Stimulated activated CD8-positive, alpha-beta memory T cell treated with anti-CD3 and anti-CD28 coated beads, Interleukin-7, amount 100 ng/mL, for 24 hours (primary cell): Measurements from ENCODE around the gene MAPKAP1.

Experiments
- DNase-seq: peaks from one replicate; pipeline ENCODE4 v3.0.0-alpha.2; 2020; ENCODE audit warnings: low read depth

The MAPKAP1 gene

DNA sequence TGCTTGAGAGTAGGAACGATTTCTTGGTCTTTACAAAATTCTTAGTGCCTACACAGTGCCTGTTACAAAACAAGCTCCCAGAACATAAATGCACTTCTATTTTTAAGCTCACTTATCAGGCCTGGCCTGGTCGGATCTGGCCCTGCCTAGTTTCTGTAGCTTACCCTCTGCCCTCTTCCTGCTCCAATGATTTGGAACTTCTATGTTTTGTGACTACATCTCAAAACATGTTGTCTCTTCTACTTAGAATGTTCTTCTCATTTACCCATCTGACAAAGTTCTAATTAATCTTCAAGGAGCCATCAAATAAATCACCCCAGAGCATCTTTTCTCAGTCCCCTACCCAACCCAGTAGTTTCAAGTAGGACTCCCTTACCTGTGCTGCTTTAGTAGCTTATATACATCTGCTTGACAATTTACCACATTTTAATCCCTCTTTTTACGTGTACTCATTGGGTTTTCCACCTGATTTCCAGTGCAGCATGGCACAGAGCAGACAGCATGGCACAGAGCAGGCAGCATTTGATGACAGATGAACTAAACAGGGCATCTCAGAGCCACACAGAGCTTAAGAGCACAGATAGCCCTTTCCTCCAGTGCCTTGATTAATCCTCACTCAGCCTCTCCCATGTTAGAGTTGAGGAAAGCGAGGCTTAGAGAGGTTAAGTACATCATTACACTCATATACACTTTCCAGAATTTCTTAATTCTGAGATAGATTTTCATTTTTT, 171.9 kb downstream of the MAPKAP1 start:
- no peak for DNase-seq

DNA sequence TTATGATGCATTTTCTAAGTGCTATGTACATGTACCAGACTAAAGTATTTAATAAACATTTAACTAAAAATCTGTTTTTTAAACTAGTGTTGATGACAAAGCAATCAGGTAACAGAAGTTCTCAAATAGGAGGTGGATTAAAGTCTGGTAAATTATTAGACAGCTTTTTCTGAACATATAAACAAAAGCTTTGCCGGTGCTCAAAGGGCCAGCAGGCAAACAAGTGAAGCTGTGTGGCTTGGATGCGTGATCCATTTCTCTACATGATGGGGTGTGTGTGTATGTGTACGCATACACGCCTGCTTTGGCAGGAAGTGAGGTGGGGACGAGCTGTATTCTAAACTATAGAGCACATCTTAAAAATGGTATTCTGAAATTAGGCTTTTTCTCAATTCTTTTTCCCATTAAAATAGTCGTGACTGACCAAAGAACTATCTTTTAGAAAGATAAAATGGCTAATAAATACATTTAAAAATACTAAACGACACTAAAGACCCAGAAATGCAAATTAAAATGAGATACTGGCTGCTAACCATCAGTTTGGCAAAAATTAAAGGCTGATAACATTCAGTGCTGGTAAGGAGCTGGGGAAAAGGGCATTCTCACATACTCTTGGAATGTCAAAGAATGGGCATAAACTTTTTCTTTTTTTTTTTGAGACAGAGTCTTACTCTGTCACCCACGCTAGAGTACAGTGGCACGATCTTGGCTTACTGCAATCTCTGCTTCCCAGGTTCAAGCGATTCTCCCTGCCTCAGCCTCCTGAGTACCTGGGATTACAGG, 174.0 kb downstream of the MAPKAP1 start:
- DNase-seq: no peak

DNA sequence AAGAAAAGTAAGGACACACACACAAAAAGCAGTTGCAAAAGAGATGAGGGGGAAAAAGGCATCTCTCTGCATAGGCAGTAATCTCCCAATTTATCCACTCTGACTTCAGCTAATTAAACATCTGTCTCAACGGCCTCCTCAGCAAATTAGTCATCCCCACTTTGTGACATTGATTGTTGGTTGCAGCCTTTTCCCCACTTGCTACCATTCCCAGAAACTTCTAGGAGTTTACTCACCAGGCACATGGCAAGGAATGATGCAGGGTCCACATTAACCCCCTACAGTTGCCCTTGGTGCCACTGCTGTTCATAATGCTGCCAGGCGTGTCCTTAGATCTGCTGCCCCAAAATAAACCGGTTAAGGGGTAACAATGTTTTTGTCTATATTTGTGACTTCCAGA, 174.6 kb downstream of the MAPKAP1 start:
- DNase-seq: no peak

DNA sequence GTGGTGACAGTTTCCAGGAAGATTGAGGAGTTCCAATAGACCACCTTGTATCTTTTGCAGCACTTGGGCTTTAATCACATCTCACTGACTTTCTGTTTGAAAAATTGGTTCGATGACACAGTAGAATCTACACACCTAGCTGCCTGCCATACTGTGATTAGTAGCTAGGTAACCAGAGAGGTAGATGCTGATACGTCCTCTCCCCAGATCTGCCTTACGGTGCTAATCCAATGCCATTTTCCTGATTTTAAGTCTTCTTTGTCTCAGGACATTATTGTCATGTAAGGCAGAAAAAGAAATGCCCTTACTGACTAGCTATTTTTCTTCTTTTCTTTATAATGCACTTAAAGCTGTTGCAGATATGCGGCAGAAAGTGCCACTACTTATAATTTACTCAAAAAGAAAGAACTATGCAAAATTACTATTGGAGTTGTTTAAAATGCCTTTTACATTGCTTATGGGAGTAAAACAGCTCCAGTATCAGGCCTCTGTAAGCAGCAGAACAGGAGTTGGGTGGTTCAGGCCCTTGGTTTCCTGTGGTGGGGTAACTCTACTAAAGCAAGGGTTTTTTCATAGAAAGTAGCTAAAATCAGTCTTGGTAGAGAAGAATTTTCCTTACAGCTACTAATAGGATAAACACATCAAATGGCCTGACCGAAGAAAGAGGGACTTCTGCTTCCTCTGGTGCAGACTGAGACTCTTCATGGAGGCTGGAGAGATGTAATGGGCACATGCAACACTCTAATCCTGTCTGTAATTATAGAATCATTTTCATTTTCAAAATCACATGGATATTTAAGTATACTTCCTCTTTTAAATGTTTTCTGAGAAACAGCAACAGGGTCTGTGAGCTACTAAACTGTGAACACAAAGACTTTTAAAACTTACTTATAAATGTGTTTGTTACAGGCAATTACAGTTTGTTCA, 177.2 kb downstream of the MAPKAP1 start:
- no peak for DNase-seq

GRCh38 chr9:125529107-125529506, 177.9 kb downstream of the MAPKAP1 start:
- no peak for DNase-seq

DNA sequence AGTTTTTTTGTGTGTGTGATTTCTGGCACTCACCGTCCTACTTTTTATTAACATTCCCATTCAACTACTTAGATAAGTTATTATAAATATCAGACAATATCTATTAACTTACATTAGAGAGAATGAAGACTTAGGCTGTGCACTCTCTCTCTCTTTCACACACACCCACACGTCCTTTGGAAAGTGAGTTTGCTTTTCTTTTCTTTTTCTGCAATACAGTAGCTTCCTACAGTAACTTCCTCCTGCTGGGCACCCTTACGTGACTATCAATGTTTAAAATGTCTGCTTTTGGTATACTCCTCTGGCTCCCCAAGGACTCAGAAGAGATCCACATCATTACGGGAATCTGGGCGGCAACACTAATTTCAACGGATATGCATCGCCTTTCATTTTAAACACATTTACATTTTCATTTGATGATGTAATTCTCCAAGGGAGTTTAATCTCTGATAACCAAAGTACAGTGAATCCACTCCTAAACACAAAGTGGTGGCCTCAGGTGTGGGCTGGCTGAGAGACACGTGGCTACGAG, 179.5 kb downstream of the MAPKAP1 start:
- no peak for DNase-seq

GRCh38 chr9:125525921-125526631, 180.9 kb downstream of the MAPKAP1 start:
- DNase-seq: no peak

DNA sequence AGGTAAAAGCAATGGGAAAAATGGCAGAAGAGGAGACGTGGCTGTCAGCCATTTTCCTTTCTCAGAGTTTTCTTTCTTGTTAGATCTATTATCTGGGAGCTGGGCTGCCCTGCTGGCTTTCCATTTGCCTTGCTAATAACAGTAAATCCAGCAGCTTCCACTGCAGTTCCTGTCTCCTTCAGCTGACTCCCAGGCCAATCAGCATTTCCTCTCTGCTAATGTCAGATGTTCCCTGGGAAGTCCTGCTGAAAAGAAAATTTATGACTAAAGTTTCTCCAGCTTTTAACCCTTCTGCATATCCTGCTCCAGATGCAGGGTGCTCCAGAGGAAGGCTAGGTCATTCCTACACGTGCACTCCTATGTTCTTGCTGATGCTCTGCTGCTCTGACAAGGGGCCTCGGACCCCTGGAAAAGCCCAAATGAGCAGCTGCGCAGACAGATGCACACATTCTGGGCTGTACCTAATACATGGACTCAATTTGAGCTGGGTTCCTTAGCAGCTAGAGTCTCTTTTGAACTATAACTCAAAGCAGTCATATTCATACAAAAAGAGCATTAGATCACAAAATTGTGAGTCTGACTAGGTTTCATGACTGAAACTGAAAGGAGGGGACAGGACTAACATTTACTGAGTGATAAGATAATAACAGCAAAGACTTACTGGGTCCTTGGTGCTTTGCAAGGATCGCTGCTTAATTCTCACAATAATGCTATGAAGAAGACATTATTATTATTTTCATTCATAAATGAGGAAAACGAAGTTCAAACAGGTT, 182.2 kb downstream of the MAPKAP1 start:
- DNase-seq: no peak

GRCh38 chr9:125523681-125524080, 183.3 kb downstream of the MAPKAP1 start:
- DNase-seq: no peak

DNA sequence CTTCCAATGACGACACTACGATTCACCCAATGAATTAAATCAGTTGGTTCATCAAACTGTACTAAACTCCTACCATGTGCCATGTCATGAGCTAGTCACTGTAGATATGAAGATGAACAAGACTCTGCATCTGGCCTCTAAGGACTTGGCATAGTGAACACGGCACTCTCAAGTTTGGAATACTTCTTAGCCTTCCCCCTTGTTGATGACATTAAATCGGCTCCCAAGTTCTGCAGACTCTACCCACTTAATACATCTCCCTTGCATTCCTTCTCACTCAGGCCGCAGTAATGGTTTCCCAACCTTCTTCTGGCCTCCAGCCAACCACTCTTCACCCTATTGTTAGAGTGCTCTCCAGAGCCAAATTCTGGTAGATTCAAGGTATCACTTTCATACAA, 184.7 kb downstream of the MAPKAP1 start:
- DNase-seq: no peak

GRCh38 chr9:125521462-125522327, 185.3 kb downstream of the MAPKAP1 start:
- no peak for DNase-seq

DNA sequence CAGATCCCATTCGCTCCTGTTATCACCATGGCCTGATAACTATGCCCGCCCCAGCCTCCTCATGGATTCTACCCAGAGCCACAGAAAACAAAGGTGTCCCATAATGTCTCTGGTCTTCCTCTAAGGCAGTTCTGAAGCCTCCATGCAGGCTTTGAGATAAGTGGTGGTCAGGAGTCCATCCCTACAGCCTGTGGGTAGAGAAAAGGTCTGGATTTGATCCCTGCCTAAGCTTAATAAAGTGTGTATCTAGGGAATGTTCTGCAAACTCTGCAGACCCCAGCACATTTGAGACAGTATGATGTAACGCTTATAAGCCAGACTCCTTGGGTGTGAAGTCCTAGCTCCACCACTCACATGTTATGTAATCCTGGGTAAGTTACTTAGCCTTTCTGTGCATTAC, 187.3 kb downstream of the MAPKAP1 start:
- no peak for DNase-seq

DNA sequence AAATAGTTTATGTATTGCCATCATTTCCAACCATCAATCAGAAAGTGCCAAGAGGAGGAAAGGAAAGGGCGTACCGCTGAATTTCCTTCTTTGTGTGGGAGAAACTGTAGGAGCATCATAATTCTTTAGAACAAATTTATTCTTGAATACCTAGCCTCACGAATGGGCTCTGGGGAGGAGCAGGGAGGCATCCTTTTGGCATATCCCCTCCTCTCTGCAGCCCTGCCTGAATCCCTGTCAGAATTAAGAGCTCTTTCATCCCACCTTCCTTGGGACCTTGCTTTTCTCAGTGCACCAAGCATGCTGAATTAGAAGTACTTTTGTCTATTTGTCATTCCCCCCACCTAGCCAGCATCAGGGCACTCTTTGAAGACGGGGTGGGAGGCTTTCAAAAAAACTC, 189.4 kb downstream of the MAPKAP1 start:
- no peak for DNase-seq

GRCh38 chr9:125515983-125516940, 190.7 kb downstream of the MAPKAP1 start:
- DNase-seq: no peak

DNA sequence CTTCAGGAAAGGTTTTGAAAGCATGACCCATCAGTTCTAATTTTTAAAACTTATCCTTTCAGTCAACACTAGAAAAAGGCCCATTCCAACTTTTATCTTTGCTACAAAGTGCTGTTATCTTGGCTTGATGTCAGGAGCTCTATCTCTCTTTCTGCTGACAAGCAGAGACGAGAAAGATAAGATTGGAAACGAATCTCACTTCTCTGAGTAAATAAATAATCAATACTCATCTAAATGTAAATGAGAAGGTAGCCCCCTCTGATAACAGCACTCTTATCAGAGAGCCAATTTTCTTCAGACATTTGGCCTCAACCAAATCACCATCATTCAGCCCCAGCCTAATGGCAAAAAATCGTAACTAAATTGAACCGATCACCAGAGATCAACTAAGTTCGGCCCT, 191.7 kb downstream of the MAPKAP1 start:
- DNase-seq: no peak

DNA sequence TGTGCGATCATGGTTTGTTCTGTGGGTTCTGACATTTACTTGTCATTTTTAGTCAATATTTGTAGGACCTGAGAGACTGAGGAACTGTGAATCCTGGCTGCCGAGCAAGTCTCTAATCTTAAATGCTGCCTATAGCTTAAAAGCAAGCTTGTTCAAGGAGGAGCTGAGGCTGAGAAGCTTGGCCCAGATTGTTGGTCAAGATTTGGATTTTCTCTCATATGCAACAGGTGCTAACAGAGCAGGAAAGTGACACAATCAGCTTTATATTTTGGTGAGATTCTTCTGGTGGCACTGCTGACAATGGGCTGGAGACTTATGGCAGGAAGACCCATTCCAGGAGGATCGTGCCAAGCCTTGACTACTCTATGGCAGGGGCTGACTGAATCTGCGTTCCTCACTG, 192.5 kb downstream of the MAPKAP1 start:
- no peak for DNase-seq

DNA sequence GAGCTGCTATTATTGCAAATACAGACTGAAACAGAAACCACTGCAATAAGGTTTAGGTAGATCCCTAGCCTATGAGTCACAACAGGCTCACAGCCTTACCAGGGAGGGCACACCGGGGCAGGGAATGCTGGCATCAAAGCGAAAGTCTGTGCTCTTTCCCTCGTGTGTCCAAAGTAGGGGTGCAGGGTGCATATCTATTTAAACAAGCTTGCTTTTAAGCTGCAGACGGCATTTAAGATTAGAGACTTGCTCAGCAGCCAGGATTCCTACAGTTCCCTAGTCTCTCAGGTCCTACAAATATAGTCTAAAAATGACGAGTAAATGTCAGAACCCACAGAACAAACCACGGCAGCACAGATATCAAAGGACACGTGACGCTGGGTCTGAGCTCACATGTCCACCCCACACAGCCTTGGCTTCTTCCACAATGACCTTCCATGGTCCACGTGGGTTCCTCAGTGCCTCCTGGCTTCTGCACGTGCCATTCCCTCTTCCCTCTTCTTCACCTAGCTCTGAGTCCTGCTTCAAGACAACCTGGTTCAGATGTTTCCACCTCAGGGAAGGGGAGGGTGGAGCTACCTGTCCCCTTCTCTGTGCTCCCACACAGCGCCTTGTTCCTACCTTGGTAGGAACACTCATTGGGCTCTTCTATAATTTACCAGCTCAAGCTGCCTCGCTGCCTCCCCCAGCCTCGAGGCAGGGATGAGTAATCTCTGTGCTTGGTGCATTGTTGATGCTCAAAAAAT, 193.2 kb downstream of the MAPKAP1 start:
- no peak for DNase-seq

DNA sequence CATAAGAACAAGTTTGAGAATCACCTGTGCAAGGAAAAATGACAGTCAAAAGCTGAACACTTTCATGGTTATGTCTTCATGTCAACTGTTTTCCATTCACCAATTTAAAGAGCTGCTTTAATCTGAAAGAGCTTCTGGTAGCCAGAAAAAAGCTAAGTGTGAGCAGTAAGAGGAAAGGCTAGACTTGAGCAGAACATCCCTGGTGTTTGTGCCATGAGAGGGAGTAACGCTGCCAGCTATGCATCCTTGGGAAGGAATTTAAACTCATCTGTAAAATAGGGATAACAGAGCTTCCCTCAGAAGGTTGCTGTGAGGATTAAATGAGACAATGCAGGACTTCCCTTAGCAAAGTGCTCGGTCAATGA, 193.7 kb downstream of the MAPKAP1 start:
- DNase-seq: no peak
